ENCODE results near the gene CDH26.

CDH26 gene

GRCh38 chr20:59958123-59958522 is at the start of gene CDH26:
Gene CDH26, plus strand, starts transcription at chr20:59958423. Its CDS starts 304 bp downstream, at chr20:59958727.
- no peak for DNase-seq (ENCODE audit: low read depth)

- DNase-seq (ENCODE audit: low read depth), result no peak
These were observed 49.4 kb upstream of the CDH26 start for GRCh38 chr20:59908855-59909254.

GRCh38 chr20:59911041-59911440 is 47.2 kb upstream of the CDH26 start:
- no peak for DNase-seq (ENCODE audit: low read depth)

GRCh38 chr20:59912609-59913008 is 45.6 kb upstream of the CDH26 start:
- no peak for DNase-seq (ENCODE audit: low read depth)

GRCh38 chr20:59920944-59921343 is 37.3 kb upstream of the CDH26 start:
- no peak for DNase-seq (ENCODE audit: low read depth)

GRCh38 chr20:59923514-59923913 is 34.7 kb upstream of the CDH26 start:
- no peak for DNase-seq (ENCODE audit: low read depth)

GRCh38 chr20:59925359-59925758 is 32.9 kb upstream of the CDH26 start:
- DNase-seq (ENCODE audit: low read depth), result no peak

GRCh38 chr20:59925899-59926298 is 32.3 kb upstream of the CDH26 start:
- DNase-seq (ENCODE audit: low read depth), result no peak

GRCh38 chr20:59931511-59932312 is 26.5 kb upstream of the CDH26 start:
- DNase-seq (ENCODE audit: low read depth), result no peak

GRCh38 chr20:59932616-59933295 is 25.5 kb upstream of the CDH26 start:
- no peak for DNase-seq (ENCODE audit: low read depth)

- no peak for DNase-seq (ENCODE audit: low read depth)
These were observed 24.9 kb upstream of the CDH26 start, which contains the start of gene SYCP2 for GRCh38 chr20:59933296-59933848. Gene SYCP2, minus strand, starts transcription at chr20:59933637. Its CDS starts 11,224 bp downstream, at chr20:59922413.

GRCh38 chr20:59933849-59934585 is 24.2 kb upstream of the CDH26 start:
- DNase-seq (ENCODE audit: low read depth), result no peak

GRCh38 chr20:59935457-59936185 is 22.6 kb upstream of the CDH26 start:
- DNase-seq (ENCODE audit: low read depth), result no peak

GRCh38 chr20:59936409-59936808 is 21.8 kb upstream of the CDH26 start:
- no peak for DNase-seq (ENCODE audit: low read depth)

- DNase-seq (ENCODE audit: low read depth), result no peak
These were observed 21.1 kb upstream of the CDH26 start for GRCh38 chr20:59937150-59937549.

GRCh38 chr20:59938221-59938620 is 20.0 kb upstream of the CDH26 start:
- no peak for DNase-seq (ENCODE audit: low read depth)

- no peak for DNase-seq (ENCODE audit: low read depth)
These were observed 19.5 kb upstream of the CDH26 start for GRCh38 chr20:59938696-59939051.

GRCh38 chr20:59939052-59939878 is 19.0 kb upstream of the CDH26 start:
- DNase-seq (ENCODE audit: low read depth), result no peak

GRCh38 chr20:59939879-59940128 is 18.4 kb upstream of the CDH26 start:
- no peak for DNase-seq (ENCODE audit: low read depth)

GRCh38 chr20:59940129-59940955 is 17.9 kb upstream of the CDH26 start, which contains the start of the genes FAM217B and PPP1R3D:
Gene FAM217B, plus strand, starts transcription at chr20:59940389. Its CDS starts 3,555 bp downstream, at chr20:59943944.
Gene PPP1R3D, minus strand, starts transcription at chr20:59940305. Its CDS starts 374 bp downstream, at chr20:59939931.
- DNase-seq (ENCODE audit: low read depth), result peak; percentile 93
